Measurements from ENCODE around the gene WDTC1. TPM values are rescaled to one million over a fixed set of nuclear protein-coding genes. Genes with fewer than 3 reads are reported as not detected.
"Not testable (repeated sequence)": the region's sequence is repeated elsewhere in the genome, so short reads cannot be mapped to it uniquely, and the experiment has no call there.

Gene WDTC1
- total and polyA plus RNA-seq, 12 donors, result 14.4 to 74.3 (median 61.6) TPM

- no peaks in the 10 kb centered on the region for H3K27me3 ChIP-seq
- H3K4me3 ChIP-seq, result no peak overlapping the region
- intact Hi-C loops (cut with DNase I), result loop anchor here in 1 of 10 donors (2.0 kb wide), 1 partner anchor 47 kb away; no protein-coding TSS in a partner anchor
Observed at GRCh38 chr1:27238032-27238431, 3.6 kb downstream of the WDTC1 start.

GRCh38 chr1:27241677-27242076 lies 7.2 kb downstream of the WDTC1 start:
- 95 to 100% methylated on average over 4 of the region's 4 CpGs for WGBS, 2 donors
- intact Hi-C loops (cut with DNase I), result no loop called here

More at GRCh38 chr1:27238032-27238431, 3.6 kb downstream of the WDTC1 start:
- TF ChIP-seq CTCF (IDR thresholded peaks at IDR 0.05), result no peak
- no peak overlapping the region for H3K27ac ChIP-seq
- no peak for DNase-seq
- peaks cover 8 to 37% (median 26%) of the 10 kb centered on the region in 9 donors for H3K4me1 ChIP-seq
- H3K9me3 ChIP-seq, result no peaks in the 10 kb centered on the region
- ATAC-seq, result no peak
- peaks cover 0 to 4% (median 0%) of the 10 kb centered on the region in 9 donors for H3K36me3 ChIP-seq

GRCh38 chr1:27243665-27244064 lies 9.2 kb downstream of the WDTC1 start:
- H3K9me3 ChIP-seq; intact Hi-C loops (cut with DNase I); ATAC-seq; H3K27me3 ChIP-seq; H3K27ac ChIP-seq; DNase-seq; H3K4me3 ChIP-seq: not testable (repeated sequence)
- H3K36me3 ChIP-seq, result peaks cover 0 to 20% (median 0%) of the 10 kb centered on the region in 9 donors
- peaks cover 0 to 11% (median 3%) of the 10 kb centered on the region in 9 donors for H3K4me1 ChIP-seq
- 95 to 96% methylated on average over 5 of the region's 5 CpGs for WGBS, 2 donors

More at GRCh38 chr1:27241677-27242076, 7.2 kb downstream of the WDTC1 start:
- Histone ChIP-seq H3K36me3 (peaks cover 0 to 20% (median 0%) of the 10 kb centered on the region in 9 donors), H3K27me3 (no peaks in the 10 kb centered on the region), H3K9me3 (peaks cover 0 to 4% (median 0%) of the 10 kb centered on the region in 11 donors), H3K4me3 (no peak overlapping the region), H3K27ac (no peak overlapping the region), H3K4me1 (peaks cover 0 to 20% (median 6%) of the 10 kb centered on the region in 9 donors)
- DNase-seq (no peak), ATAC-seq (no peak)
- no peak for TF ChIP-seq CTCF (IDR thresholded peaks at IDR 0.05)

GRCh38 chr1:27246194-27246593 lies 11.8 kb downstream of the WDTC1 start:
- H3K4me3 ChIP-seq, result no peak overlapping the region
- ATAC-seq (no peak), DNase-seq (no peak)
- intact Hi-C loops (cut with DNase I), result no loop called here
- peaks cover 0 to 4% (median 0%) of the 10 kb centered on the region in 11 donors for H3K9me3 ChIP-seq
- H3K36me3 ChIP-seq, result peaks cover 0 to 20% (median 0%) of the 10 kb centered on the region in 9 donors
- H3K27ac ChIP-seq, result no peak overlapping the region
- H3K27me3 ChIP-seq, result no peaks in the 10 kb centered on the region
- H3K4me1 ChIP-seq, result peaks cover 0 to 3% (median 1%) of the 10 kb centered on the region in 9 donors
- no peak for TF ChIP-seq CTCF (IDR thresholded peaks at IDR 0.05)
- WGBS, 2 donors, result 94 to 95% methylated on average over 1 of the region's 1 CpG

GRCh38 chr1:27253596-27253995 lies 19.2 kb downstream of the WDTC1 start:
- H3K27ac ChIP-seq, result no peak overlapping the region
- no peak for TF ChIP-seq CTCF (IDR thresholded peaks at IDR 0.05)
- H3K4me3 ChIP-seq, result no peak overlapping the region
- H3K36me3 ChIP-seq, result no peaks in the 10 kb centered on the region
- DNase-seq, result no peak
- H3K4me1 ChIP-seq, result peaks cover 0 to 26% (median 0%) of the 10 kb centered on the region in 9 donors
- H3K27me3 ChIP-seq, result no peaks in the 10 kb centered on the region
- WGBS, 2 donors, result 94 to 98% methylated on average over 3 of the region's 3 CpGs
- intact Hi-C loops (cut with DNase I), result no loop called here
- ATAC-seq, result no peak
- H3K9me3 ChIP-seq, result no peaks in the 10 kb centered on the region
